Endothelial cell (in vitro differentiated cells): ENCODE measurements around the gene DNMT3B. TPM values are rescaled to one million over a fixed set of nuclear protein-coding genes. Genes with fewer than 3 reads are reported as not detected.

Source experiments
- DNase-seq: peaks from one replicate; pipeline ENCODE4 v3.0.0; 2021; ENCODE audit warnings: low spot score
- H3K27ac Mint-ChIP-seq: one replicate; pipeline ENCODE4 v1.8.0; 2021; ENCODE audit warnings: mixed read lengths, inconsistent platforms; ENCODE audit not compliant: unreplicated experiment
- H3K27me3 Mint-ChIP-seq: one replicate; pipeline ENCODE4 v1.8.0; 2021; ENCODE audit warnings: mild to moderate bottlenecking, moderate library complexity, mixed read lengths, inconsistent platforms; ENCODE audit not compliant: unreplicated experiment
- H3K36me3 Mint-ChIP-seq: one replicate; pipeline ENCODE4 v1.8.0; 2021; ENCODE audit warnings: mild to moderate bottlenecking, low read depth, mixed read lengths, inconsistent platforms; ENCODE audit not compliant: unreplicated experiment
- H3K4me1 Mint-ChIP-seq: one replicate; pipeline ENCODE4 v1.8.0; 2021; ENCODE audit warnings: mild to moderate bottlenecking, mixed read lengths, inconsistent platforms; ENCODE audit not compliant: unreplicated experiment
- H3K4me3 Mint-ChIP-seq: one replicate; pipeline ENCODE4 v1.8.0; 2021; ENCODE audit warnings: mild to moderate bottlenecking, mixed read lengths, inconsistent platforms; ENCODE audit not compliant: unreplicated experiment
- H3K9me3 Mint-ChIP-seq: one replicate; pipeline ENCODE4 v1.8.0; 2021; ENCODE audit warnings: mixed read lengths, inconsistent platforms; ENCODE audit not compliant: unreplicated experiment
- CTCF ChIP-seq: fragments of 200-600 bp; sonication (generic); IDR thresholded peaks from one replicate; pipeline ENCODE4 v1.5.0; 2021; ENCODE audit warnings: antibody characterized with exemption; ENCODE audit not compliant: unreplicated experiment
- total RNA-seq: library from RNA; stranded (reverse); fragmentation: NEBNext Ultra II Directional; extraction: Animal tissue kit (Norgen Biotek cat#: 25700); gene quantifications from one replicate; pipeline ENCODE4 v1.2.1, GENCODE V29; 2021; ENCODE audit not compliant: unreplicated experiment

The DNMT3B gene
- total RNA-seq, 1 donor from 2014 or later = 77.9 TPM

- H3K27me3 Mint-ChIP-seq = peaks cover 7% of the 10 kb centered on the region
- TF ChIP-seq CTCF = no peak
- H3K4me1 Mint-ChIP-seq = peaks cover 15% of the 10 kb centered on the region
- no peak overlapping the region for H3K4me3 Mint-ChIP-seq
- no peaks in the 10 kb centered on the region for H3K9me3 Mint-ChIP-seq
- DNase-seq = no peak
- peaks cover 20% of the 10 kb centered on the region for H3K36me3 Mint-ChIP-seq
- no peak overlapping the region for H3K27ac Mint-ChIP-seq
These were observed 46.3 kb downstream of the DNMT3B start for GRCh38 chr20:32808438-32808837.

- H3K27ac Mint-ChIP-seq = no peak overlapping the region
- no peak for TF ChIP-seq CTCF
- peaks cover 12% of the 10 kb centered on the region for H3K4me1 Mint-ChIP-seq
- peaks cover 6% of the 10 kb centered on the region for H3K27me3 Mint-ChIP-seq
- peaks cover 16% of the 10 kb centered on the region for H3K36me3 Mint-ChIP-seq
- no peaks in the 10 kb centered on the region for H3K9me3 Mint-ChIP-seq
- H3K4me3 Mint-ChIP-seq = no peak overlapping the region
- DNase-seq = no peak
These were observed 47.7 kb downstream of the DNMT3B start for GRCh38 chr20:32809907-32810306.

- H3K36me3 Mint-ChIP-seq = peaks cover 13% of the 10 kb centered on the region
- H3K27ac Mint-ChIP-seq = no peak overlapping the region
- DNase-seq = no peak
- H3K27me3 Mint-ChIP-seq = peaks cover 4% of the 10 kb centered on the region
- no peak for TF ChIP-seq CTCF
- H3K4me1 Mint-ChIP-seq = peaks cover 1% of the 10 kb centered on the region
- H3K9me3 Mint-ChIP-seq = no peaks in the 10 kb centered on the region
- no peak overlapping the region for H3K4me3 Mint-ChIP-seq
These were observed 48.8 kb downstream of the DNMT3B start for GRCh38 chr20:32810941-32811340.

- Mint-ChIP-seq H3K9me3 (no peaks in the 10 kb centered on the region), H3K4me3 (no peak overlapping the region), H3K36me3 (peaks cover 6% of the 10 kb centered on the region), H3K27me3 (peaks cover 3% of the 10 kb centered on the region), H3K4me1 (no peaks in the 10 kb centered on the region), H3K27ac (no peak overlapping the region)
- no peak for DNase-seq
- no peak for TF ChIP-seq CTCF
These were observed 49.7 kb downstream of the DNMT3B start for GRCh38 chr20:32811886-32812285.

GRCh38 chr20:32819992-32820697 is 58.0 kb downstream of the DNMT3B start:
- H3K27me3 Mint-ChIP-seq = peaks cover 9% of the 10 kb centered on the region
- DNase-seq = peak; percentile 83
- TF ChIP-seq CTCF = no peak
- peak overlapping the region; percentile 95 for H3K27ac Mint-ChIP-seq
- no peaks in the 10 kb centered on the region for H3K36me3 Mint-ChIP-seq
- H3K9me3 Mint-ChIP-seq = no peaks in the 10 kb centered on the region
- peaks cover 18% of the 10 kb centered on the region for H3K4me1 Mint-ChIP-seq
- peak overlapping the region; percentile 98 for H3K4me3 Mint-ChIP-seq
